Glomerular endothelial cell (primary cell): ENCODE measurements around the gene PPIB. TPM values are rescaled to one million over a fixed set of nuclear protein-coding genes. Genes with fewer than 3 reads are reported as not detected.
"Not testable (repeated sequence)": the region's sequence is repeated elsewhere in the genome, so short reads cannot be mapped to it uniquely, and the experiment has no call there.

ENCODE experiments used
- DNase-seq: peaks from one replicate; pipeline ENCODE4 v3.0.0-alpha.2; 2011; ENCODE audit warnings: low read depth, low spot score; ENCODE audit errors: extremely low read depth
- total RNA-seq: library from RNA; depleted of rRNA; stranded (reverse); fragments of >200 nt; gene quantifications from 2 replicates; pipeline ENCODE4 v1.2.3, GENCODE V29; 2015

Gene PPIB
- total RNA-seq, 1 donor from 2014 or later: 581 TPM

DNA sequence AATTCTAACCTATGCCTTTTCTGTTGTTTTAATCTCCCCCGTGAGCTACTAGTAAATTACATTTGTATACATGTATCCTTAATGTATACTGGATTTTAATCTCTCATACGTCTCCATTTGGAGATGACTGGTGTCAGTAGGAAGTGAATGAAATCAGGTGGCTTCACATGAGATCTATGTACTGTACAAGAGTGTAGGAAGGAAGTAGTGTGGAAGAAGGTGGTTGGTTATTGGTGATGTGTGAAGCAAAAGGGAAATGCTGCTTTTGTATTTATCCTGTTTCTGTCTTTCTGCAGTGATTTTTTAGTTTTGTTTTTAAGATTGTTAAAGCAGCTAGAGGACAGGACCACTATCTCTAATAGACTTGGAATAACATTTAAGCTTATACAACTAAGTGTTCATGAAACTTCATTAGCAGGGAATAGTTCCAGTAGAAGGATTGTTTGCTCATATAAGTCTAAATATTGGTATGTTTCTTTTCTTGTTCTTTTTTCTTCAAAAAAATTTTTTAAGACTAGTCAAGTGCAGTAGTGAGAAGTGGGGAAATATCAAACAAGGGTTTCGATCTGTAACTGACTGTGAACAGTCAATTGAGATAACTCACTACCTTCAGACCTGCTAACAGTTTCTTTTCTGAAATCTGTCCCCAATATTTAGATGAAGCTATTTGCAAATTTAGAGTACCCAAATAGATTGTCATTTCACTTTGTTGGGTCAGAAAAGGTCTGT lies 51.7 kb downstream of the PPIB start:
- DNase-seq: no peak

DNA sequence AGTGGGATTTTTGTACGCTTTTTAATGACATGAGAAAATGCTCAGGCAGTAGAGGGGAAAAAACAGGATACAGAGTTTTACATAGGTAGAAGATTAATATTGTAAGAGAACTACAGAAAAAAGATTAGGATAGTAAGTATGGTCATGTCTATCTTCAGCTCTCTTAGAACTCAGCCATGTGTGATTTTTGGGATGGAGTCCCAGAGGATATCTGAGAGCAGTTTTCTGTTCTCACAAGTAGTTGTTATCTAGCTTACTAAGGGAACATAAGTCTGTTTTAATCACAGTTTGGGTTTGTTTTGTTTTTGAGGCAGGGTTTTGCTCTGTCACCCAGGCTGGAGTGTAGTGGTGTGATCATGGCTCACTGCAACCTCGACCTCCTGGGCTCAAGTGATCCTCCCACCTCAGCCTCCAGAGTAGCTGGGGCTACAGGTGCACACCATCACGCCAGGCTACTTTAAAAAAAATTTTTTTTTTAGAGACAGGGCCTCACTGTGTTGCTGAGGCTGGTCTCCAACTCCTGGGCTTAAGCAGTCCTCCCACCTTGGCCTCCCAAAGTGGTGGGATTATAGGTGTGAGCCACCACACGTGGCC lies 52.6 kb downstream of the PPIB start:
- DNase-seq: not testable (repeated sequence)

DNA sequence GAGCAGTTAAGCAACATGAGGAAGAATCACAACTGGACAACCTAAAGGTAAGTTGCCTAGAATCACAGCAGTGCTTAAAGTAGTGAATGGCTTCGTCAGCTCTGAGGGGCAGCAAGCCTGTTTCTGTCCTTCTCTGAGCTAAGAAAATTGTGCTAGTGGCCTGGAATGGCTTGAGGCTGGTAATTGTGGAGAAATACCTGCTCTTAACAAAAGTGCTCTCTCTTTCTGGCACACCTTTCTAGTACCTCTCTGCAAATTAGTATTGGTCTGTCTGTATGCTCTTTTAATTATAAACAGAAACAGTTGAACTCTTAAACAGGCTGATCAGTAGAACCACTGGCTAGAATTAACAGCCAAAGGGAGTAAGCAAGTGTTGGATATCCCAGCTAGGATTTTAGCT lies 55.5 kb downstream of the PPIB start:
- no peak for DNase-seq

Other genes with a start within 250 kb of the PPIB start
- 3.0 and 22.3 TPM in 2 replicates for gene DAPK2, start 116.5 kb downstream of the PPIB start, total RNA-seq
- 45.4 and 65.0 TPM in 2 replicates for gene CIAO2A, start 69.2 kb downstream of the PPIB start, total RNA-seq
- gene SNX1, start 67.0 kb downstream of the PPIB start, total RNA-seq: 47.8 and 66.6 TPM in 2 replicates
- 0.64 TPM in 1 of 2 replicates, not detected in the other for gene SNX22, start 11.3 kb downstream of the PPIB start, total RNA-seq
- 27.2 and 41.9 TPM in 2 replicates for gene CSNK1G1, start 193.2 kb upstream of the PPIB start, total RNA-seq
- 8.5 and 10.9 TPM in 2 replicates for gene PCLAF, start 218.4 kb upstream of the PPIB start, total RNA-seq
- gene TRIP4, start 224.8 kb upstream of the PPIB start, total RNA-seq: 17.8 and 18.3 TPM in 2 replicates